ENCODE measurements around the gene LARGE1. TPM values are rescaled to one million over a fixed set of nuclear protein-coding genes. Genes with fewer than 3 reads are reported as not detected.

Gene LARGE1
- total RNA-seq, 2 donors from 2014 or later: 12.5 to 21.1 TPM

DNA sequence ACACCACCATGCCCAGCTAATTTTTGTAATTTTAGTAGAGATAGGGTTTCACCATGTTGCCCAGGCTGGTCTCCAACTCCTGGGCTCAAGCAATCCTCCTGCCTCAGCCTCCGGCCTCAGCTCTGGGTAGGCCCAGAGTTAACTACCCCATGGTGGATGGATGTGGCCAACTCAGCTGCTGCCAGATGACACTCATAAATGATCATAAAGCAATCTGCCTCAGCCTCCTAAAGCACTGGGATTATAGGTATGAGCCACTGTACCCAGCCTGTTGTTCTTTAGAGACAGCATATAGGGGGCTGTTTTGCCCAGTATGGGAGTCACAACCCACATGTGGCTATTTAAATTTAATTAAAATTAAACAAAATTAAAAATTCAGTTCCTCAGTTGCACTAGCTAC lies 54.3 kb downstream of the LARGE1 start:
- intact Hi-C loops (cut with DNase I): no loop called here
- no peak overlapping the region for H3K27ac ChIP-seq
- H3K36me3 ChIP-seq (replicated peaks in 1 of 2; ENCODE audit: insufficient read depth in 1 of 2, low read depth in 2 of 2): no peaks in the 10 kb centered on the region
- H3K9me3 ChIP-seq: no peaks in the 10 kb centered on the region
- TF ChIP-seq POLR2A (IDR thresholded peaks at IDR 0.05) (no peak), CTCF (IDR thresholded peaks at IDR 0.05) (no peak)
- H3K4me1 ChIP-seq: no peaks in the 10 kb centered on the region
- H3K27me3 ChIP-seq: no peaks in the 10 kb centered on the region
- WGBS, 2 donors: 93% methylated on average over 1 of the region's 1 CpG; no CpG with 5 or more reads in 1 of the 2 donors
- DNase-seq: no peak
- no peak for ATAC-seq
- H3K4me3 ChIP-seq: no peak overlapping the region

DNA sequence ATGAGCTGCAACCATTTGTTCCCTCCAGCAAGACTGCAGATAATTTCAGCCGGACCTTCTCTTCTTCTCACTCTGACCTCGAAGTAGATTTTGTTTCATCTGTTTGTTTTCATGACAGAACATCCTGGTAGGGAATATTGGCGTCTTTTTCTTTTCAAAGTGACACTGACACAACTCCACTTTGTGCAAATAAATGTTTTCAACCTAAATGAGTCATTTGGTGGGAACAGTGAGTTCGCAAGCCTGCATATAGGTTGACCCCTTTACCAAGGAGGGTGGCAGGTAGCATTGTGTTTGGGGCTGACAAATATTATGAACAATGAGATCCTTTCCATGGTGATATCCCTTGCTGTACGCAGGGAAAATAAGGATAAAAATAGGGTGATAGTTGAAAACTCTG lies 55.0 kb downstream of the LARGE1 start:
- Histone ChIP-seq H3K9me3 (no peaks in the 10 kb centered on the region), H3K36me3 (replicated peaks in 1 of 2; ENCODE audit: insufficient read depth in 1 of 2, low read depth in 2 of 2) (no peaks in the 10 kb centered on the region), H3K27ac (no peak overlapping the region), H3K27me3 (no peaks in the 10 kb centered on the region), H3K4me3 (no peak overlapping the region), H3K4me1 (no peaks in the 10 kb centered on the region)
- ATAC-seq (no peak), DNase-seq (no peak)
- intact Hi-C loops (cut with DNase I): no loop called here
- TF ChIP-seq CTCF (IDR thresholded peaks at IDR 0.05) (no peak), POLR2A (IDR thresholded peaks at IDR 0.05) (no peak)
- 73 to 74% methylated on average over 5 of the region's 5 CpGs for WGBS, 2 donors

- 75 to 86% methylated on average over 7 of the region's 7 CpGs for WGBS, 2 donors
- Histone ChIP-seq H3K4me3 (no peak overlapping the region), H3K9me3 (no peaks in the 10 kb centered on the region), H3K27me3 (no peaks in the 10 kb centered on the region), H3K4me1 (no peaks in the 10 kb centered on the region), H3K36me3 (replicated peaks in 1 of 2; ENCODE audit: insufficient read depth in 1 of 2, low read depth in 2 of 2) (no peaks in the 10 kb centered on the region), H3K27ac (no peak overlapping the region)
- DNase-seq (no peak), ATAC-seq (no peak)
- intact Hi-C loops (cut with DNase I): no loop called here
- TF ChIP-seq CTCF (IDR thresholded peaks at IDR 0.05) (no peak), POLR2A (IDR thresholded peaks at IDR 0.05) (no peak)
Observed at GRCh38 chr22:33864723-33865130, 55.5 kb downstream of the LARGE1 start.

- no peaks in the 10 kb centered on the region for H3K9me3 ChIP-seq
- H3K4me3 ChIP-seq: no peak overlapping the region
- H3K36me3 ChIP-seq (replicated peaks in 1 of 2; ENCODE audit: insufficient read depth in 1 of 2, low read depth in 2 of 2): no peaks in the 10 kb centered on the region
- intact Hi-C loops (cut with DNase I): no loop called here
- DNase-seq (no peak), ATAC-seq (no peak)
- WGBS, 2 donors: 66 to 89% methylated on average over 9 to 12 of the region's 12 CpGs
- TF ChIP-seq POLR2A (IDR thresholded peaks at IDR 0.05) (no peak), CTCF (IDR thresholded peaks at IDR 0.05) (no peak)
- no peaks in the 10 kb centered on the region for H3K4me1 ChIP-seq
- H3K27ac ChIP-seq: no peak overlapping the region
- H3K27me3 ChIP-seq: no peaks in the 10 kb centered on the region
Observed at GRCh38 chr22:33861216-33861875, 58.9 kb downstream of the LARGE1 start.

DNA sequence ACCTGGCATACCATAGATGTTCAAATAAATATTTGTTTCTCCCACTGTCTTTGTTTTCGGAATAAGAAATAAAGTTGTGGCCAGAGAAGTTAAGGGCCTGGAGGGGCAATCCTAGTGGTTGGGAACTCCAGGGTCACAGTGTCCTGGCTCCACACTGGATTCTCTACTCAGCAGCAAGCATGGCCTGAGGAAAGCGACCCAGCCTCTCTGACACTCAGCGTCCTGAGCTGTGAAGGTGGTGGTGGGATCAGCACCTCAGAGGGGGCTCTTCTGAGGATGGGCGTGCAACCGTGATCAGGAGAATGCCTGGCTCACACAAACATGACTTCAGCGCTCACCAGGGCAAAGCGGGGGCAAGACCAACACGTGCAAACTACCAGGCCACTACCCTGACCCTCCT lies 59.9 kb downstream of the LARGE1 start:
- H3K4me1 ChIP-seq: no peaks in the 10 kb centered on the region
- no peak for DNase-seq

More for the DNA sequence above, 59.9 kb downstream of the LARGE1 start:
- H3K36me3 ChIP-seq (replicated peaks in 1 of 2; ENCODE audit: insufficient read depth in 1 of 2, low read depth in 2 of 2): no peaks in the 10 kb centered on the region
- H3K9me3 ChIP-seq: no peaks in the 10 kb centered on the region
- no peaks in the 10 kb centered on the region for H3K27me3 ChIP-seq
- WGBS, 2 donors: 95 to 97% methylated on average over 4 to 8 of the region's 8 CpGs
- no peak overlapping the region for H3K4me3 ChIP-seq
- H3K27ac ChIP-seq: no peak overlapping the region
- intact Hi-C loops (cut with DNase I): no loop called here
- no peak for ATAC-seq
- TF ChIP-seq CTCF (IDR thresholded peaks at IDR 0.05): no peak
- TF ChIP-seq POLR2A (IDR thresholded peaks at IDR 0.05): no peak

Data from body of pancreas (tissue), 4 donors.